ENCODE measurements around the gene RAB19. TPM values are rescaled to one million over a fixed set of nuclear protein-coding genes. Genes with fewer than 3 reads are reported as not detected.
"Not testable (repeated sequence)": the region's sequence is repeated elsewhere in the genome, so short reads cannot be mapped to it uniquely, and the experiment has no call there.

The RAB19 gene
- total RNA-seq, 2 donors from 2014 or later: 18.8 to 22.7 TPM

GRCh38 chr7:140447841-140448240 is 44.0 kb downstream of the RAB19 start:
- Histone ChIP-seq H3K9me3 (no peaks in the 10 kb centered on the region), H3K4me3 (no peak overlapping the region), H3K36me3 (no peaks in the 10 kb centered on the region), H3K4me1 (no peaks in the 10 kb centered on the region), H3K27ac (no peak overlapping the region), H3K27me3 (no peaks in the 10 kb centered on the region), H3K9ac (ENCODE audit: low read depth in 2 of 2, low read length in 2 of 2) (no peak overlapping the region)
- intact Hi-C loops (cut with DNase I): loop anchor here (10.0 kb wide), 1 partner anchor 103 kb away; no protein-coding TSS in a partner anchor
- no peak for DNase-seq
- TF ChIP-seq CTCF (IDR thresholded peaks at IDR 0.05): no peak

DNA sequence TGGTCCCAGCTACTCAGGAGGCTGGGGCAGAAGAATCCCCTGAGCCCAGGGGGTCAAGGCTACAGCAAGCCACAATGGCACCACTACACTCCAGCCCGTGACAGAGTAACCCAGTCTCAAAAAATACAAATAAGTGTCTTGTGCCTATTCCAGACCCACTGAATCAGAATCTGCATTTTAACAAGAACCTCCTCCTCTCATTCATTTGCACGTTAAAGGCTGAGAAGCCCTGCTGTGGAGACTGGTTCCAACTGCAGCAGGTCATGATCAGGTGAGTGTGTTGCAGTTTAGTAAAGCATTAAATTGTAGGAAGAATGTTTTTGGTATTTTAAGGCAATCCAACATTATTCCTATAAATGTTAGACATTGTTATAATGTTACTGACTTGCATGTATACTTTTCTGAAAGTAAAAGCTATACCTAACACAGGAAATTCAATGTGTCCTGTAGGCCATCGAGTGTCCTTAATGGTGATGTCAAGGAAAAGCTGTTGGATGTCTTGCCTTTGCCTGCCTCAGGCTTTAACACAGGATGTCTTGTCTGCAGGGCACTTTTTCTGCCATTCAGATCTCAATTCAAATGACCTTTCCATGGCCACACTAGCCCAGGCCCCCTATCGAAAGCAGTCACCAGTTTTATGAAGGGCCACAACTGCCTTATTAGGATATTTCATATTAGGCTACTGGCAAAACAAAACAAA is 45.1 kb downstream of the RAB19 start:
- no peaks in the 10 kb centered on the region for H3K4me1 ChIP-seq
- no peak for TF ChIP-seq CTCF (IDR thresholded peaks at IDR 0.05)
- H3K9ac ChIP-seq (ENCODE audit: low read depth in 2 of 2, low read length in 2 of 2): no peak overlapping the region
- no peaks in the 10 kb centered on the region for H3K9me3 ChIP-seq
- DNase-seq: no peak
- H3K4me3 ChIP-seq: no peak overlapping the region
- H3K27me3 ChIP-seq: no peaks in the 10 kb centered on the region
- H3K36me3 ChIP-seq: no peaks in the 10 kb centered on the region
- intact Hi-C loops (cut with DNase I): loop anchor here (10.0 kb wide), 1 partner anchor 104 kb away; no protein-coding TSS in a partner anchor
- H3K27ac ChIP-seq: no peak overlapping the region

DNA sequence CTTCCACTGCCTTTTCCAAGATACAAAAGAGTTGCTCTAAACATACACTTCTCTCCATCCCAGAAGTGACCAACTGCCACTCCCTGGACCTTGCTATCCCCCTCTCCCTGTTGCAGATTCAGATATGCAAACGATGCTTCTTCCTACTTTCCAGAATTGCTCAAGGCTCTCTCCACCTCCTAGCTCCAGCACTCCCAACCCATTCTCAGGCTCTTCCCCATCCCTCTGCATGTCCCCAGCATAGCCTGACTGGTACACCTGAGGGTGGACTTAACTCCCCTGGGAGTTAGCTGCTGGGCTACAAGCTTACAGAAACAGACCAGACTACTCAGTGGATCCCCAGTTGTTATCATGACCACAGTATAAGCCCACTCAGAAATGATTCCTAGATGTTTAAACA is 47.9 kb downstream of the RAB19 start:
- intact Hi-C loops (cut with DNase I): no loop called here
- H3K36me3 ChIP-seq: no peaks in the 10 kb centered on the region
- TF ChIP-seq CTCF (IDR thresholded peaks at IDR 0.05): no peak
- peak overlapping the region in 1 of 2 donors; percentile 27 for H3K9ac ChIP-seq (ENCODE audit: low read depth in 2 of 2, low read length in 2 of 2)
- H3K9me3 ChIP-seq: no peaks in the 10 kb centered on the region
- no peak for DNase-seq
- H3K4me3 ChIP-seq: no peak overlapping the region
- H3K4me1 ChIP-seq: peaks cover 6% of the 10 kb centered on the region
- no peaks in the 10 kb centered on the region for H3K27me3 ChIP-seq
- peak overlapping the region; percentile 54 for H3K27ac ChIP-seq

- no peak for DNase-seq
- peaks cover 6% of the 10 kb centered on the region for H3K4me1 ChIP-seq
- peaks cover under 1% of the 10 kb centered on the region for H3K36me3 ChIP-seq
- no peak for TF ChIP-seq CTCF (IDR thresholded peaks at IDR 0.05)
- intact Hi-C loops (cut with DNase I): no loop called here
- H3K9ac ChIP-seq (ENCODE audit: low read depth in 2 of 2, low read length in 2 of 2): no peak overlapping the region
- H3K9me3 ChIP-seq: no peaks in the 10 kb centered on the region
- H3K27me3 ChIP-seq: no peaks in the 10 kb centered on the region
- H3K4me3 ChIP-seq: no peak overlapping the region
- peak overlapping the region; percentile 66 for H3K27ac ChIP-seq
Observed at GRCh38 chr7:140453273-140453672, 49.4 kb downstream of the RAB19 start.

DNA sequence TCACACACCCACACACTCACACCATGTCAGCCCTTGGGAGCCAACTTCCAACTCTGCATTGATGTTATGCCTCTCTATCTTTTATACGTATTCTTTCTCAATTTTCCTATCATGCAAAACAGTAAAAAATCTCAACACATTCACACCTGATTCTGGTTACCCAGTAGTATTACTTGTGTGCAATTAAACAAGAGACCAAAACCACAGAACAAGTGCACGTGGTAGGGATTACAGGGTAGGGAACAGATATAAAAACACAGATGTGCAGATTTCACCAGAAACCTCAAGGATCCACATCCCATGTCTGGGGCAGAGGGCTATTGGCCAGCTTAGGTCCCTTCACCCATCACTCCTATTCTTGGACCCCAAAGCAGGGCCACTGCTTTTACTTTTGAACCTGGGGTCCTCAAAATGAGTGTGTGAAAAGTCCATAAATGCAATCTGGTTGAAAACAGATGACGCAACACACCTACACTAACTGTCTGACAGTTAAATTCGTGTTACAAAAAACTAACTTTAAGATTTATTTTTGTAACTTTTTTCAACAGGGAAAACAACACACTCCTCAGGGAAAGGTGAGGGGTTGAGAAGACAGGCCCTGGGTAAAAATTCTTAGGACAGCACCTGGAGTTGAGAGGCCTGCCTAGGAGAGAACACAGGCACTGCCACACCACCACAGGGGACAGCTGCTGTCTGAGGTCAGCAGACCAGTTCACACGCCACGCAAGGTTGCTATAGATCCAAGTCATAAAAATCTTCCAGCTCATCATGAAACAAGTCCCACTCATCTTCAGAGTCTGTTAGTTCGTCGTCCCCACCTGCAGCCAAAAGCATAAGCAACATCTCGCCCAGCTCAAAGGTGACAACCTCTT is 50.2 kb downstream of the RAB19 start:
- H3K9me3 ChIP-seq; intact Hi-C loops (cut with DNase I); H3K4me3 ChIP-seq; H3K36me3 ChIP-seq; H3K27me3 ChIP-seq; DNase-seq; H3K4me1 ChIP-seq: not testable (repeated sequence)
- Histone ChIP-seq H3K9ac (ENCODE audit: low read depth in 2 of 2, low read length in 2 of 2) (peak overlapping the region in 1 of 2 donors; percentile 64), H3K27ac (peak overlapping the region; percentile 66)
